Thymus (tissue), 11 donors: ENCODE results near the gene CDT1. TPM values are rescaled to one million over a fixed set of nuclear protein-coding genes. Genes with fewer than 3 reads are reported as not detected.
"Not testable (repeated sequence)": the region's sequence is repeated elsewhere in the genome, so short reads cannot be mapped to it uniquely, and the experiment has no call there.

Experiments
- DNase-seq, 9 donors: peaks; one replicate each; pipeline ENCODE4 v3.0.0-alpha.2; 2013; ENCODE audit warnings: low spot score in 9 of 9, low read depth in 6 of 9, missing footprints in 1 of 9
- H3K27ac ChIP-seq, 2 donors: one replicate each; pipeline ENCODE4 v1.5.1; 2013; ENCODE audit warnings: control low read depth in 1 of 2, low read depth in 1 of 2, low read length in 1 of 2, mild to moderate bottlenecking in 1 of 2, moderate library complexity in 1 of 2
- H3K27me3 ChIP-seq, 2 donors: one replicate each; pipeline ENCODE4 v1.5.1; 2013; ENCODE audit warnings: low read length in 1 of 2; ENCODE audit not compliant: control insufficient read depth in 2 of 2, insufficient read depth in 1 of 2
- H3K36me3 ChIP-seq, 2 donors: one replicate each; pipeline ENCODE4 v1.5.1; 2013; ENCODE audit warnings: low read length in 1 of 2, mild to moderate bottlenecking in 1 of 2, moderate library complexity in 1 of 2; ENCODE audit not compliant: control insufficient read depth in 2 of 2, insufficient read depth in 2 of 2
- H3K4me1 ChIP-seq, 2 donors: one replicate each; pipeline ENCODE4 v1.5.1; 2013; ENCODE audit warnings: low read length in 2 of 2; ENCODE audit not compliant: control insufficient read depth in 2 of 2, insufficient read depth in 2 of 2
- H3K4me3 ChIP-seq, 2 donors: one replicate each; pipeline ENCODE4 v1.5.1; 2013; ENCODE audit warnings: low read length in 2 of 2, control low read depth in 1 of 2, mild to moderate bottlenecking in 1 of 2
- H3K9me3 ChIP-seq, 2 donors: one replicate each; pipeline ENCODE4 v1.5.1; 2013; ENCODE audit warnings: low read length in 1 of 2, mild to moderate bottlenecking in 1 of 2; ENCODE audit not compliant: control insufficient read depth in 2 of 2, insufficient read depth in 1 of 2
- WGBS: extraction: QIAGEN DNeasy Blood & Tissue Kit; methylation state at CpG from one replicate; pipeline ENCODE4 v1.1.7; 2013; 5-methylcytosine and 5-hydroxymethylcytosine counted together
- polyA plus RNA-seq: library from polyadenylated mRNA; stranded (reverse); fragments of 200-250 nt; gene quantifications from one replicate; pipeline ENCODE4 v1.2.3, GENCODE V29; 2013
- total RNA-seq: library from RNA; stranded (reverse); fragments of 120-200 nt; gene quantifications from one replicate; pipeline ENCODE4 v1.2.4, GENCODE V29; 2013
- donor health status: healthy.

Gene CDT1
- total and polyA plus RNA-seq, 2 donors, result 1.4 to 11.7 TPM

- Histone ChIP-seq H3K4me3 (peak within 1 kb of the TSS; percentile 52 to 85), H3K9me3 (no peaks in the 10 kb centered on the region), H3K27ac (peak within 1 kb of the TSS; percentile 81 to 84), H3K4me1 (peaks cover 23 to 58% of the 10 kb centered on the region in 2 donors), H3K36me3 (no peaks in the 10 kb centered on the region), H3K27me3 (peaks cover 0 to 9% of the 10 kb centered on the region in 2 donors)
- 4% methylated on average over 110 of the region's 110 CpGs for WGBS
- peak in 5 of 9 donors; percentile 67 to 90 (median 80) for DNase-seq
These were observed 18.3 kb upstream of the CDT1 start, which contains the start of gene PIEZO1 for GRCh38 chr16:88785106-88785924. PIEZO1 (minus strand) TSS chr16:88785220; CDS start chr16:88784964, 256 bp downstream.

- DNase-seq, result no peak
- Histone ChIP-seq H3K9me3 (no peaks in the 10 kb centered on the region), H3K27ac (no peak overlapping the region), H3K4me1 (peaks cover 39 to 56% of the 10 kb centered on the region in 2 donors), H3K36me3 (no peaks in the 10 kb centered on the region), H3K27me3 (peaks cover 0 to 9% of the 10 kb centered on the region in 2 donors), H3K4me3 (no peak overlapping the region)
- WGBS, result 98% methylated on average over 11 of the region's 11 CpGs
These were observed 15.8 kb upstream of the CDT1 start for GRCh38 chr16:88787579-88788314.

- H3K27me3 ChIP-seq, H3K27ac ChIP-seq, H3K36me3 ChIP-seq, H3K4me3 ChIP-seq, DNase-seq, H3K9me3 ChIP-seq: not testable (repeated sequence)
- peaks cover 42 to 56% of the 10 kb centered on the region in 2 donors for H3K4me1 ChIP-seq
- WGBS, result 97% methylated on average over 8 of the region's 8 CpGs
These were observed 14.8 kb upstream of the CDT1 start for GRCh38 chr16:88788749-88789148.

GRCh38 chr16:88789594-88789993 lies 14.0 kb upstream of the CDT1 start:
- peaks cover 0 to 4% of the 10 kb centered on the region in 2 donors for H3K9me3 ChIP-seq
- H3K36me3 ChIP-seq, result no peaks in the 10 kb centered on the region
- peak in 1 of 9 donors; percentile 53 for DNase-seq
- no peaks in the 10 kb centered on the region for H3K27me3 ChIP-seq
- H3K4me1 ChIP-seq, result peaks cover 42 to 59% of the 10 kb centered on the region in 2 donors
- H3K27ac ChIP-seq, result peak overlapping the region; percentile 7 to 13
- H3K4me3 ChIP-seq, result no peak overlapping the region
- WGBS, result 31% methylated on average over 7 of the region's 7 CpGs

- Histone ChIP-seq H3K27me3 (no peaks in the 10 kb centered on the region), H3K4me3 (peak overlapping the region; percentile 13 to 30), H3K9me3 (peaks cover 0 to 4% of the 10 kb centered on the region in 2 donors), H3K27ac (peak overlapping the region; percentile 77 to 96), H3K36me3 (no peaks in the 10 kb centered on the region), H3K4me1 (peaks cover 50 to 68% of the 10 kb centered on the region in 2 donors)
- WGBS, result 3% methylated on average over 24 of the region's 24 CpGs
- peak in 1 of 9 donors; percentile 80 for DNase-seq
These were observed 13.0 kb upstream of the CDT1 start for GRCh38 chr16:88790312-88791211.

- H3K27me3 ChIP-seq, result no peaks in the 10 kb centered on the region
- WGBS, result 56% methylated on average over 13 of the region's 13 CpGs
- H3K4me1 ChIP-seq, result peaks cover 55 to 73% of the 10 kb centered on the region in 2 donors
These were observed 11.5 kb upstream of the CDT1 start for GRCh38 chr16:88792078-88792550.

GRCh38 chr16:88792668-88793250 lies 10.8 kb upstream of the CDT1 start:
- H3K27ac ChIP-seq, result peak overlapping the region; percentile 94 to 97
- DNase-seq, result peak in 1 of 9 donors; percentile 37

More at GRCh38 chr16:88792078-88792550, 11.5 kb upstream of the CDT1 start:
- peak overlapping the region in 1 of 2 donors; percentile 18 for H3K4me3 ChIP-seq
- H3K36me3 ChIP-seq, result no peaks in the 10 kb centered on the region
- peak overlapping the region; percentile 80 to 97 for H3K27ac ChIP-seq
- peak in 1 of 9 donors; percentile 43 for DNase-seq
- H3K9me3 ChIP-seq, result peaks cover 0 to 4% of the 10 kb centered on the region in 2 donors

More at GRCh38 chr16:88792668-88793250, 10.8 kb upstream of the CDT1 start:
- no peaks in the 10 kb centered on the region for H3K36me3 ChIP-seq
- H3K4me1 ChIP-seq, result peaks cover 54 to 73% of the 10 kb centered on the region in 2 donors
- peaks cover 0 to 4% of the 10 kb centered on the region in 2 donors for H3K9me3 ChIP-seq
- H3K27me3 ChIP-seq, result no peaks in the 10 kb centered on the region
- H3K4me3 ChIP-seq, result peak overlapping the region; percentile 40 to 50
- 87% methylated on average over 12 of the region's 12 CpGs for WGBS
